Right lobe of liver (tissue), 4 donors: ENCODE measurements around the gene LIF.

Source experiments
- POLR2A ChIP-seq: fragments of 450-650 bp; IDR thresholded peaks from one replicate; pipeline ENCODE4 v1.6.1; 2017; ENCODE audit warnings: antibody characterized with exemption, mild to moderate bottlenecking
- TF ChIP-seq, protein P1 (sequence below), 4 donors: fragments of 200-600 bp in 3 of 4; fragments of 450-650 bp in 1 of 4; IDR thresholded peaks; one replicate each; pipeline versions ENCODE4 v1.5.1 to v1.8.0; 2016 to 2022; ENCODE audit warnings: antibody characterized with exemption in 4 of 4, mild to moderate bottlenecking in 2 of 4
- donor health status: DM: no; HTN: no; CAD: no.
- donor health status: DM: no; HTN: no; CAD: no.
- donor health status: DM: no; HTN: yes; CAD: no.

GRCh38 chr22:30275625-30276024 is 29.1 kb upstream of the LIF start:
- TF ChIP-seq POLR2A: no peak
- TF ChIP-seq, protein P1, sequence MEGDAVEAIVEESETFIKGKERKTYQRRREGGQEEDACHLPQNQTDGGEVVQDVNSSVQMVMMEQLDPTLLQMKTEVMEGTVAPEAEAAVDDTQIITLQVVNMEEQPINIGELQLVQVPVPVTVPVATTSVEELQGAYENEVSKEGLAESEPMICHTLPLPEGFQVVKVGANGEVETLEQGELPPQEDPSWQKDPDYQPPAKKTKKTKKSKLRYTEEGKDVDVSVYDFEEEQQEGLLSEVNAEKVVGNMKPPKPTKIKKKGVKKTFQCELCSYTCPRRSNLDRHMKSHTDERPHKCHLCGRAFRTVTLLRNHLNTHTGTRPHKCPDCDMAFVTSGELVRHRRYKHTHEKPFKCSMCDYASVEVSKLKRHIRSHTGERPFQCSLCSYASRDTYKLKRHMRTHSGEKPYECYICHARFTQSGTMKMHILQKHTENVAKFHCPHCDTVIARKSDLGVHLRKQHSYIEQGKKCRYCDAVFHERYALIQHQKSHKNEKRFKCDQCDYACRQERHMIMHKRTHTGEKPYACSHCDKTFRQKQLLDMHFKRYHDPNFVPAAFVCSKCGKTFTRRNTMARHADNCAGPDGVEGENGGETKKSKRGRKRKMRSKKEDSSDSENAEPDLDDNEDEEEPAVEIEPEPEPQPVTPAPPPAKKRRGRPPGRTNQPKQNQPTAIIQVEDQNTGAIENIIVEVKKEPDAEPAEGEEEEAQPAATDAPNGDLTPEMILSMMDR (IDR thresholded peaks at IDR 0.05): no peak
